ENCODE results near the gene PDE1C.

GRCh38 chr7:31850601-31851000 is 219.6 kb downstream of the PDE1C start:
- no peak for TF ChIP-seq POLR2AphosphoS5 (IDR thresholded peaks at IDR 0.05)
- no peak for TF ChIP-seq CTCF (IDR thresholded peaks at IDR 0.05)
- no peak for TF ChIP-seq POLR2A (IDR thresholded peaks at IDR 0.05)
- no peak for TF ChIP-seq EP300 (IDR thresholded peaks at IDR 0.05)

Measured in stomach (tissue), 4 donors.